ENCODE results near the gene PRIM1.

DNA sequence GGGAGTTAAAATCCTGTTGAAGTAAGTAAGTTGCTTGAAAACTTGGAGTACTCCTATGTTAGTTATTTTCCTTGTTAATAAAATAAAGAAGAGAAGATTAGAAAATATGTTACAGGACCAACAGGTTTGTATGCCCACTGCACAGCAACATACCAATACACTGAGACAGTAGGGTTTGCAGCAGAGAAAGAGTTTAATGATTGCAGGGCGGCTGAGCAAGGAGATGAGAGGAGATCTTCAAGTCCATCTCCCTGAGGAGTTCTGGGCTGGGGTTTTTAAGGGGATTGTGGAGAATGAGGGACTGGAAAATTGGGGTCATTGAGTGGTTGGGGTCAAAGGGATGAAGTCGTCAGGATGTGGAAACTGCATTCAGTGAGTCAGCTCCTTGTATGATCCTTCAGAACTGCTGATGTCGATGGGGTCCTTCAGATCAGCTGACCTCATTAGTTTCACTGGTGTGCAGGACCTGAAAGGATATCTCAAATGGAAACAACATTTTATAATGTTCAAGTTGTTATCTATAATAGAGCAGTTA, 6.7 kb upstream of the PRIM1 start:
- TF ChIP-seq, protein P1, sequence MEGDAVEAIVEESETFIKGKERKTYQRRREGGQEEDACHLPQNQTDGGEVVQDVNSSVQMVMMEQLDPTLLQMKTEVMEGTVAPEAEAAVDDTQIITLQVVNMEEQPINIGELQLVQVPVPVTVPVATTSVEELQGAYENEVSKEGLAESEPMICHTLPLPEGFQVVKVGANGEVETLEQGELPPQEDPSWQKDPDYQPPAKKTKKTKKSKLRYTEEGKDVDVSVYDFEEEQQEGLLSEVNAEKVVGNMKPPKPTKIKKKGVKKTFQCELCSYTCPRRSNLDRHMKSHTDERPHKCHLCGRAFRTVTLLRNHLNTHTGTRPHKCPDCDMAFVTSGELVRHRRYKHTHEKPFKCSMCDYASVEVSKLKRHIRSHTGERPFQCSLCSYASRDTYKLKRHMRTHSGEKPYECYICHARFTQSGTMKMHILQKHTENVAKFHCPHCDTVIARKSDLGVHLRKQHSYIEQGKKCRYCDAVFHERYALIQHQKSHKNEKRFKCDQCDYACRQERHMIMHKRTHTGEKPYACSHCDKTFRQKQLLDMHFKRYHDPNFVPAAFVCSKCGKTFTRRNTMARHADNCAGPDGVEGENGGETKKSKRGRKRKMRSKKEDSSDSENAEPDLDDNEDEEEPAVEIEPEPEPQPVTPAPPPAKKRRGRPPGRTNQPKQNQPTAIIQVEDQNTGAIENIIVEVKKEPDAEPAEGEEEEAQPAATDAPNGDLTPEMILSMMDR (IDR thresholded peaks at IDR 0.05) = no peak
- TF ChIP-seq EZH2 (IDR thresholded peaks at IDR 0.05) (no peak), EZH2phosphoT487 (IDR thresholded peaks at IDR 0.05) (no peak)
